Thymus (tissue), 11 donors: ENCODE data around the gene AMMECR1. TPM values are rescaled to one million over a fixed set of nuclear protein-coding genes. Genes with fewer than 3 reads are reported as not detected.

ENCODE experiments used
- DNase-seq, 9 donors: peaks; one replicate each; pipeline ENCODE4 v3.0.0-alpha.2; 2013; ENCODE audit warnings: low spot score in 9 of 9, low read depth in 6 of 9, missing footprints in 1 of 9
- H3K27ac ChIP-seq, 2 donors: one replicate each; pipeline ENCODE4 v1.5.1; 2013; ENCODE audit warnings: control low read depth in 1 of 2, low read depth in 1 of 2, low read length in 1 of 2, mild to moderate bottlenecking in 1 of 2, moderate library complexity in 1 of 2
- H3K27me3 ChIP-seq, 2 donors: one replicate each; pipeline ENCODE4 v1.5.1; 2013; ENCODE audit warnings: low read length in 1 of 2; ENCODE audit not compliant: control insufficient read depth in 2 of 2, insufficient read depth in 1 of 2
- H3K36me3 ChIP-seq, 2 donors: one replicate each; pipeline ENCODE4 v1.5.1; 2013; ENCODE audit warnings: low read length in 1 of 2, mild to moderate bottlenecking in 1 of 2, moderate library complexity in 1 of 2; ENCODE audit not compliant: control insufficient read depth in 2 of 2, insufficient read depth in 2 of 2
- H3K4me1 ChIP-seq, 2 donors: one replicate each; pipeline ENCODE4 v1.5.1; 2013; ENCODE audit warnings: low read length in 2 of 2; ENCODE audit not compliant: control insufficient read depth in 2 of 2, insufficient read depth in 2 of 2
- H3K4me3 ChIP-seq, 2 donors: one replicate each; pipeline ENCODE4 v1.5.1; 2013; ENCODE audit warnings: low read length in 2 of 2, control low read depth in 1 of 2, mild to moderate bottlenecking in 1 of 2
- H3K9me3 ChIP-seq, 2 donors: one replicate each; pipeline ENCODE4 v1.5.1; 2013; ENCODE audit warnings: low read length in 1 of 2, mild to moderate bottlenecking in 1 of 2; ENCODE audit not compliant: control insufficient read depth in 2 of 2, insufficient read depth in 1 of 2
- WGBS: extraction: QIAGEN DNeasy Blood & Tissue Kit; methylation state at CpG from one replicate; pipeline ENCODE4 v1.1.7; 2013; 5-methylcytosine and 5-hydroxymethylcytosine counted together
- polyA plus RNA-seq: library from polyadenylated mRNA; stranded (reverse); fragments of 200-250 nt; gene quantifications from one replicate; pipeline ENCODE4 v1.2.3, GENCODE V29; 2013
- total RNA-seq: library from RNA; stranded (reverse); fragments of 120-200 nt; gene quantifications from one replicate; pipeline ENCODE4 v1.2.4, GENCODE V29; 2013
- donor health status: healthy.

The AMMECR1 gene
- total and polyA plus RNA-seq, 2 donors, result 5.1 to 7.0 TPM

DNA sequence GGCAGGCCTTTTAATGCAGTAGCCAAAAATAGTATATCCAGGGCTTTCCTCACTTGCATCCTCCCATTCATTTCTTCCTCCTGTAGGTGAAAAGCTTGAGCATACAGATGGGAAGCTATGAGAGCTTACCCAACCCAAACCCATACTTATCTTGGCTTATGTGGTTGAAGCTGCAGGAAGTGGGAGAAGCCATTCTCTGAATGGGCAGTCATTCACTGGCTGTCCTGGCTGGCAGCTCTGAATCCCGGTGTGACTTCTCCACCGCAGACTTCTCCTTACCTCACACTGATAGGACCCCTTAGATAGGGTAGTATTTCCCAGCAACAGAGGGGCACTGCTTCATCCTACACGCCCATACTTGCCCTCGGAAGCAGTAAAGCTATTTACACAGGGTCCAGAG, 125.4 kb downstream of the AMMECR1 start:
- Histone ChIP-seq H3K4me1 (peaks cover 2 to 4% of the 10 kb centered on the region in 2 donors), H3K36me3 (no peaks in the 10 kb centered on the region), H3K27me3 (no peaks in the 10 kb centered on the region), H3K9me3 (no peaks in the 10 kb centered on the region), H3K4me3 (no peak overlapping the region), H3K27ac (no peak overlapping the region)
- DNase-seq, result no peak
- WGBS, result 63% methylated on average over 4 of the region's 4 CpGs

DNA sequence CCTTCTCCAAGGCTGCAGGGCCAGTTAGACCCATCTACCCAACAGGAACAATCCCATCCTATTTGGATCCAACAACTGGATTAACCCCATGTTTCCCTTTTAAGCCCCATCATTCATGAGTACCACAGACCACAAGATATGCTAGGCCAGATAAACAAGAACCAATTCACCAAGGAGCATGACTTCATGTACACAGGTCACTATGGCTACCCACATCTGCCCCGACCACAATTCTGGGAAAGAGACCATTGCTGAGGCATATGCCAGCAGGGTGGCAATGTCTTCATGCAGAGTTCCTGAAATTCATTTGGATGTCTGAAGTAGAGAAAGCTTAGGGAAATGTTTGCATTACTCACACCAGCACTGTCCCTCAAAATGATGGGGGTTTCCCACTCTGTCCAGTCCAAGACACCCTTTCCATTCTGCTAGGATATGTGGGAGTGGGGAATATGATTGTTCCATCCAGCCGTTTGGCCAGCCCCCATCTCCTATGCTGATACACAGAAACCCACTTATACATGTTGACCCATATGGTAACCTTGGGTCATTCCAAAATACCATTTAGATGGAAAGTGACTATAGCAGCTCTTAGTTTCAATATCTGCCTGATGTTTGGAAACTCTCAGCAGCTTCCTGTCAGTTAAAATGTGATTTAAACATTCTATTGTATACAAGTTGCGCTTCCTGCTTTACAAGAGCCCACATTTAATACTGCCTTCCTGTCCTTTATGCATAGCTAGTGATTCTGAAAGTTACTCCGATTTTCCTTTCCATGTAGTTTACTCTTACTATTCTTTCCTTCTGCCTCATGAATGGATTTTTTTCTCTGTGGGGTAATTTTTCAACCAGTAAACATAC, 129.0 kb downstream of the AMMECR1 start:
- Histone ChIP-seq H3K9me3 (no peaks in the 10 kb centered on the region), H3K27ac (no peak overlapping the region), H3K4me3 (no peak overlapping the region), H3K4me1 (peaks cover 2 to 4% of the 10 kb centered on the region in 2 donors), H3K36me3 (no peaks in the 10 kb centered on the region), H3K27me3 (no peaks in the 10 kb centered on the region)
- DNase-seq, result peak in 1 of 9 donors; percentile 9
- 57% methylated on average over 4 of the region's 4 CpGs for WGBS

DNA sequence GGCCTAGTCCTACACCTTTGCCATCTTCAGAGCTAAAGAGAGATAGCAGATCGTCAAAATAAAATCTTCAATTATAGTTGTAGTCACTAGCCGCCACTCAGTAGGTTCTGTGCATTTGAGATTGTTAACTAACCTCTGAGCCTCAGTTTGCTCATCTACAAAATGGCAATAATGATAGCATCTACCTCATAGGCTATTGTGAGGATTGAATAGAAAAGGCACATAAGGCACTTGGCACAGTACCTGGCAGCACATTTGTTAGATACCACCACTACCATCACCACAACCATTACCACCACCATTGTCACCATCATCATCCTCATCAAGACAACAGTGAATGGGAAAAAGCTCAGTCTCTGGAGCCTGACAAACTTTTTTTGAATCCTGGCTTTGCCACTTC, 134.6 kb downstream of the AMMECR1 start:
- Histone ChIP-seq H3K36me3 (no peaks in the 10 kb centered on the region), H3K27me3 (no peaks in the 10 kb centered on the region), H3K9me3 (no peaks in the 10 kb centered on the region), H3K4me1 (peaks cover 0 to 5% of the 10 kb centered on the region in 2 donors), H3K4me3 (no peak overlapping the region), H3K27ac (no peak overlapping the region)
- 100% methylated on average over 2 of the region's 2 CpGs for WGBS
- DNase-seq, result no peak

DNA sequence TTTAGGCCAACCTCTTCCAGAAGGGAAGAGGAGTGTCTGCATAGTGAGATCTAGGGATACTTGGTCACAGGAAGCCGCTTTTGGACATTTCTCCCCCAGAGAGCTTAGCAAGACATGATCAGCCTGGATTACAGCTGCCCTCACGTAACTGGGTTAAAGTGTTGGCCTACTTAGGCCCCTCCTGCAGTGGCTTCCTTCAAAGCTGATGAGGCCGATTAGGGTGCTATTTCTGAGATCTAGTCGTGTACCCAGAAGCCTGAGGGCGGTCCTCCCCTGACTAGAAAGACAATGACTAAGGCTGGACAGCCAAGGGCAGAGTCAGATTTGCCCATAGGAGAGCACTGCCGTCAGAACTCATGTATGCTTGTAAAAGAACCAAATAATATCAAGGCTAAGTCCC, 135.0 kb downstream of the AMMECR1 start:
- Histone ChIP-seq H3K9me3 (no peaks in the 10 kb centered on the region), H3K36me3 (no peaks in the 10 kb centered on the region), H3K4me1 (peaks cover 0 to 5% of the 10 kb centered on the region in 2 donors), H3K27ac (no peak overlapping the region), H3K27me3 (no peaks in the 10 kb centered on the region), H3K4me3 (no peak overlapping the region)
- no peak for DNase-seq
- WGBS, result 98% methylated on average over 6 of the region's 6 CpGs

DNA sequence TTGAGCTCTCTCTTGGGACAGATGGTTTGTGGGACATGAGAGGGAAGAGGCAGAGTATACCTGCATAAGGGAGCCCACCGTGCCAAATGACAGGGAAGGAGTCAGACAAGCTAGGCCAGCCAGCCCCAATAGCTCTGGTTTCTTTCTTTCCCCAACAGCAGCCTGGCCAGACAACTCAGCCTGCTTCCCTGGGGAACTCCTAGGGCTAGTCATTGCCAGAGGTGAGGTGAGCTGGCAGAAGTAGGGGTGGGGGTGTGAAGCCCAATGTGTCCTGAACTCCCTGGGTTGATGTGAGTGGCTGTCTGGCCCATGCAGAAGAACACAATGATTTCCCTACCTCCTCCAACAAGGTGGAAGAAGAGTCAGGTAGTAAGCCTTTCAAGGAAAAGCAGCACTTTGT, 135.5 kb downstream of the AMMECR1 start:
- no peak overlapping the region for H3K4me3 ChIP-seq
- no peaks in the 10 kb centered on the region for H3K27me3 ChIP-seq
- no peak overlapping the region for H3K27ac ChIP-seq
- no peaks in the 10 kb centered on the region for H3K36me3 ChIP-seq
- no peak for DNase-seq
- H3K4me1 ChIP-seq, result peaks cover 0 to 5% of the 10 kb centered on the region in 2 donors
- WGBS, result 100% methylated on average over 1 of the region's 1 CpG
- no peaks in the 10 kb centered on the region for H3K9me3 ChIP-seq

DNA sequence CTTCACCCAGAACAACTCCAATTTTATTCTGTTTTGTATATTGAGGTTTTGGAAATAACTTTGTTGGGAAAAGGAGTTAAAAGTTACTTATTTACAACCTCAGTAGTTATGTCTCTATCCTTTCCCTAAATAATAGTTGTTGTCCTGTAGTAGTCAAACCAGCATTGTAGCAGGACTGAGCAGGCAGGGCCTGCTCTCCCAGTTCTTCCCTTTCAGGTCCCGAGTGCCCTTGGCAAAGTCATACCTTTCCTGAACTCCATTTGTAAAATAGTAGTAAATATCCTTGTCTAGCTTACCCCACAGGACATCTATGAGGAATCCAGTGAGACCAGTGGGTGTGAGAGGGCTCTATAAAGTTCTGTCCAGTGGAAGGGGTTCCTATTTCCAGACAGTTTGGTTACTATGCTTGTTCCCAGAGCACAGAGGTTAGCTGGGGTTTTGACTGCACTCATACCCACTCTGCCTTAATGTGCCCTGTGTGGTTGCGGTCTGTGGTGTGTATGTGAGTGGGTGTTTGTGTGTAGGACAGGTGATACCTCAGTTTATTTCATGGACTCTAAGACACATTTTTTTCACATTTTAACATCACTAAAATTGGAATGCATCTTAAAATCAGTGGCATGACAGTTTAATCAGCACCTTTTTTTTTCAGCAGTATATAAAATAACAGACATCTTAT, 136.3 kb downstream of the AMMECR1 start:
- Histone ChIP-seq H3K27me3 (no peaks in the 10 kb centered on the region), H3K36me3 (no peaks in the 10 kb centered on the region), H3K27ac (no peak overlapping the region), H3K4me3 (no peak overlapping the region), H3K9me3 (no peaks in the 10 kb centered on the region), H3K4me1 (peaks cover 0 to 5% of the 10 kb centered on the region in 2 donors)
- 92% methylated on average over 2 of the region's 2 CpGs for WGBS
- DNase-seq, result no peak

DNA sequence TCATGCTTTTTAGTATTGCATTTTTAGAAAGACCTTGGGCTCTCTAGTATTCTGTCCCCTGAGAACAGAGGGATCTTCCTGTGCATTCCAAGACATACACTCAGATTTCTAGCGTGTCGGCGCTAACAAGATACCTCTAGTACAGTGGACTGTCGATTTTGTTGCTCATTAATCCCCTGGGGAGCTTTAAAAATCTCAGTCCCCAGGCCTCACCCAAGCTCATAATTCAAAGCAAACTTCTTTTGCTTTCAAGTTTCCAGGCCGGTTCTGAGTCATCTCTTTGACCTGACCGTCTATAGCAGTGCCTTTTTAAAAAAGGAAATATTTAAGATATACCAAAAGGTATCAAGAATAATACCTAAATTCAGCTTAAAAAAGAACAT, 137.0 kb downstream of the AMMECR1 start:
- Histone ChIP-seq H3K27me3 (no peaks in the 10 kb centered on the region), H3K4me3 (no peak overlapping the region), H3K4me1 (peaks cover 0 to 5% of the 10 kb centered on the region in 2 donors), H3K27ac (no peak overlapping the region), H3K9me3 (no peaks in the 10 kb centered on the region), H3K36me3 (no peaks in the 10 kb centered on the region)
- WGBS, result 90% methylated on average over 6 of the region's 6 CpGs
- no peak for DNase-seq

DNA sequence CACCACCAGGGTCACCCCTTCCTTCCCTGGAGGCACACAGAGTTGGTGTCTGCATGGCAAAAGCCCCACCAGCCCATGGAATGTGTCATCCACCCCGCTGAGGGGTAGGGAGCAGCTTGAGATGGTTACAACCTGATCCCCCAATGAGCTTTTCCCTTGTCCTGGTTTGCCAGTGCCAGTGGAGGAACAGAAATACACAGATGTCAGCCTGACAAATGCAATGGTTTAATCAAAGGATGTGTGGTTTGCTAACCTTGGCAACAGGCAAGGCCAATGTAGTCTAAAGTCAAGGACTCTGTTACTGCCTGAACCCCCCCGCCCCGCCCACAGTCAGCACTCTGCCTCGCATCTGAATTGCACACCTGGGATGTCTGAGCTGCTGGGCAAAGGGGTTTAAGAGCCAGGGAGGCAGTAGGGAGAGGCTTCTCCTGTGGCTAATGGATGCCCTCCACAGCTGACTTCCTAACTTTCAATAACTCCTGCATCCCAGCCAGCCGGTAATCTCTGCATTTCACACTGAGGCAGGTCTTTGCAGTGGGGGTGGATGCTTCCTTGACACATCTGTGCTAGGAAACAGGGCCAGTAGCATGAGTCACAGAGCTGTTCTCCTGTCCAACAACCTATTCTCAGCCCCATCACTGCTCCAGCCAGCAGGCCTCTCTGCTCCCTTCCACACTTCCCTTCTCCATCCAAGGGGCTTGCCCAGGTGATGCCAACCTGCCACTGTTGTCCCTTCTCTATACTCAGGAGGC, 137.5 kb downstream of the AMMECR1 start:
- 76% methylated on average over 5 of the region's 5 CpGs for WGBS
- H3K27ac ChIP-seq, result no peak overlapping the region
- H3K4me3 ChIP-seq, result no peak overlapping the region

More for the DNA sequence above, 137.5 kb downstream of the AMMECR1 start:
- H3K27me3 ChIP-seq, result no peaks in the 10 kb centered on the region
- peaks cover 0 to 5% of the 10 kb centered on the region in 2 donors for H3K4me1 ChIP-seq
- DNase-seq, result no peak
- no peaks in the 10 kb centered on the region for H3K9me3 ChIP-seq
- H3K36me3 ChIP-seq, result peaks cover 0 to 2% of the 10 kb centered on the region in 2 donors
